Smooth muscle cell of the brain vasculature (primary cell): ENCODE results near the gene ADM2.

ENCODE experiments used
- DNase-seq: peaks from one replicate; pipeline ENCODE4 v3.0.0-alpha.2; 2012; ENCODE audit warnings: low read depth, low spot score

Gene ADM2

DNA sequence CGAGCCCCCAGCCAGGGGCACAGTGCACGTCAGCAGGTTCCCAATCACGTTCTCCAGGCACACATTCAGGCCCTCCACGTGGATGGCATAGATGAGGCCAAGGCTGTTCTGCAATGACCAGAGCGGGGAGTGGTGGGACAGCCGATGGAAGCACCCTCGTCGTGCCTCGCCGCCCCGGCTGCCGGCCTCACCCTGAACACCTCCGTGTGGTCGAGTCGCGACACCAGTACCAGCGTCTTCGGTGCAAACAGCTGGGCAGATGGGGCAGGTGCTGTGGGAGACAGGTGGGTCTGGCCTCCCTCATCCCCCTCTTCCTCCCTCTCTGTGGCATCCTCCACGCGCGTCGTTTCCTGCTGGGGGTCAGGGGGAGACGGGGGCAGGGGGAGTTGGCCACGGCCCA is 14.0 kb upstream of the ADM2 start:
- no peak for DNase-seq

DNA sequence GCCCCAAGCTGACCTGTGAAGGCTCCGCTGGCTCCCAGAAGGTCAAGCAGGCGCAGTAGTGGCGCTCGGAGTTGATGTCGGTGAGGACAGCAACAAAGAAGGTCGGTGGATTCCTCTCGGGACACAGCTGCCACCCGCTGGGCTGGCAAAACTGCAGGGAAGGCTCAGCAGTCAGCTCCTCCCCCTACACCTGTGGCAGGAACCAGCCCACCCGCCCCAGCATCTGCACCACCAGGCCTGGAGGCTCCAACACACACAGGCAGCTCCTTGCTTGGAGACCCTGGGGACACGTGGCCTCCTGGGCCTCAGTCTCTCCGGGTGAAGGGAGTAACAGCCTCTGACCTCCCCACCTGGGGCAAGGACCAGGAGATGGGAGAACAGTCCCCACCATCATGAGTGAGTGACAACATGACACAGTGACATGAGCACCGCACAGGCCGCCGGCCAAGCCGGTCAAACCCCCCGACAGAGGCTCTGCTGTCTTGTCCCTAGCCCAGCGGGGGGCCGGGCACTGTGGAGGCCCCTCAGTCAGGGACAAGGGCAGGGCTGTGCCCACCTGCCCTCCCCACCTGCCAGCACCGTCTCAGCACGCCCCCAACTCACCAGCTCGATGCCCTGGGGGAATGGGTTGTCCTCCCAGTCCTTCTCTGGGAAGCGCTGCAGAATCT is 13.4 kb upstream of the ADM2 start:
- DNase-seq = no peak

DNA sequence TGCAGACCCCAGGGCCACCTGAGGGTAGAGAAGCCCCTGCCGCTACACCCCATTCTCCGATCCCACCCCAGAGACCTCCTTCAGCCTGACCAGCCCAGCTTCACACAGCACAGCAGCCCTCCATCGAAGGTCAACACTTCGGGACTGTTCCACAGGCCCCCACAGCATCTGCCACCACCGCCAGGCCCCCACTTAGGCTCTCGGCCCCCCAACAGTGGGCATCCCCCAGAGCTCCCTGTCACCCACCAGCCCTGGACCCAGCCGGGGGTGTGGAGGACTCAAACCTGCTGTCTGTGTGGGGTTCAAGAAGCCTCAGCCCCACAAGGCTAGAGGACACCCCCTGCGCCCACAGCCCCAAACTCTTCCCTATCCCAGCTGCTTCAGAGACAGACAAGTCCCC is 12.7 kb upstream of the ADM2 start:
- DNase-seq = no peak

DNA sequence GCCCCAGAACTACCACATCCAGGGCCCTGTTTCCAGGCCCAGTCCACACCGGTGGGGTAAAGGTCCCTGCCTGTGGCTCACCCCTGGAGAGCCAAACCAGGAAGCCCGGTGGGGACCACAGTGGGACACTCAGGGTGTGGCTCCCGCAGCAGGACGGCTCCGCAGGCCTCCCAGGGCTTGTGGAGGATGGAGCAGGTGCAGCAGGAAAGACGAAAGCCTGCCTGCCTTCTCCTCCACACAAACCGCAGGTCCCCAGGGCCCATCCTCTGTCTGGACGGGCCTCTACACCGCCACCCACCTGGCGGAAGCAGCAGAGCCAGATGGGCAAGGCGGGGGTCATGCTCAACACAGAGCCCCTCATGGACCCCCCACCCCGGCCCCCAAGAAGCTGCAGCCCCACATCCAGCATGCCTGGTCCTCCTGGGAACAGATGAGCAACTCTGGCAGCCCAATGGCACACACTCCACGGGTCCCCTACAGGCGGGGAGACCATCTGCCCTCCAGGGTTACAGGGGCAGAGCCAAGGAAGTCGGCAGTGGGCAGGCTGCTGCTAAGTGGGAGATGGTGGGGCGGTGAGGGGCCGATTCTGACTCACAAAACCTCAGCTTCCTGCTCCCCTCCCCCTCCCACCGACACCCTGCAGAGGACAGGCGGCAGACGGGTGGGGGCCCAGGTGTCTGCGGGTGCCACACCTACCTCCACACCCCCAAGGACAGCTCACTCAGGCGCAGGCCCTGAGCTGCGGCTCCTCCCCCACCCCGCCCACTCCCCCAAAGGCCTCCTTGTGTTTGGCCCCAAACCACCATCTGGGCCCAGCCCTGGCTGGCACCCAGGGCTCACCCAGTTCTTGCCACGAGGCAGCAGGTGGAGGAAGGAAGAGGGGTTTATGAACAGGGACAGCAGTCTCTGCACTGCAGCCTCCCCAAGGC is 11.7 kb upstream of the ADM2 start:
- no peak for DNase-seq

DNA sequence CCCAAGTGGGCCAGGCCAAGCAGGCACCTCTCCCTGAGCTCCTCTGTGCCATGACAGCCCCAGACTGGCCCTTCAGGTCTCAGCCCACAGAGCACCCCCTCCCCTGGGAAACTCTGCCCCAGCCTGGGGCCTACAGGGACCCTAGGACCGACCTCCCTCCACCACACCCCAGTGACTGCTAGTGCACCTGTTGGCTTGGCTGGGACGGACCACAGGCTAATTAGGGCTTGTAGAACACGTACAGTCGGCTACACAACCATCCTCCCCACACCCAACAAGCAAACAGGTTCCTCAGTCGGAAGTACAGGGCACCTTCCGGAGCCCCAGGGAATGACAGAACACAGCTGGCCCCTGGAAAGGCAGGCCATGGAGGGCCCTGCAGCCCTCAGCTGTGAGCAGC is 10.9 kb upstream of the ADM2 start:
- no peak for DNase-seq

DNA sequence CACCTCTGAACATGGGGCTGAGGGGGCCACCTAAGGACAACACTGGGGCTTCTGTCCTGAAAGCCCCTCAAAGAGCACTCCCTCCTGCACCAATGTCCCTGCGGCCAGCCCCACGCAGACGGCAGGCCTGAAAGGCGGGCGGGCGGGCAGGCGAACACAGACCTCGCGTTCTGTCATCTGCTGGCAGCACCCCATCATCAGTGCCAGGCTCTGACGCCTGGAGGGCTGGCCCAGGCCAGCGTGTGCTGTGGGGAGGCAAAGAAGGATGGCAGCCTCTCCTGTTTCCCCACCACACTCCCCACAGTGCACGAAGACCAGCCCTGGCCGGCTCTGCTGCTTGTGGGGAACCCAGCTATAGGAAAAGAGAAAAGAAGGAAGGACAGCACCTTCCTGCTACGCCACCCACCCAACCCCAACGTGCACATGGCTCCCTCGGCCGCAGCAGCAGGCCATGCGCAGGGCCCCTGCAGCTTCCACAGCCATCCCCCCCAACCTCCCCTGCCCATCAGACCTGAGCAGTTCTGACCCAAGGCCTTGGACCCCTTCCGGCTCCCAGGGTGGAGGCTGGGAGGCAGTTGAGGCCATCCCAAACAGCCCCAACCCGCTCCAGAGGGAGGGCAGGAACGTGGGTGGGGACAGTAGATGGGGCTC is 10.0 kb upstream of the ADM2 start:
- DNase-seq = no peak

DNA sequence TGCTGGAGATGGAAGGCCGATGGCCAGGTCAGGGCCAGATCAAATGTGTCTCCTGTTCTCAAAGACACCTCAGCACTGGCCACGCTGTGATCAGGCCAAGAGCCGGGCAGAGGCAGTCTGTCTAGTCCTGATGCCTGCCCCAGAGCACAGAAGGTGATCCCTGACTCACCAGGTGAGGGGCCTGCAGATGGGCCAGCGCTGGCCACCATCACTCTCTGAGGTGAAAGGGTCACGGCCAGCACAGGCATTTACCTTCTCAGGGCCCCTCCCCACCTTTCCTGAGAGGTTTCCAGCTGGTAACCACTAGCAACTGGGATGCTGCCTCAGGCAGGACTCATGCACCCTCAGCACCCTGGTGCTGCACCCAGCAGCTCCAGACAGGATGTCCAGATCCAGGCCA is 9.4 kb upstream of the ADM2 start:
- no peak for DNase-seq

DNA sequence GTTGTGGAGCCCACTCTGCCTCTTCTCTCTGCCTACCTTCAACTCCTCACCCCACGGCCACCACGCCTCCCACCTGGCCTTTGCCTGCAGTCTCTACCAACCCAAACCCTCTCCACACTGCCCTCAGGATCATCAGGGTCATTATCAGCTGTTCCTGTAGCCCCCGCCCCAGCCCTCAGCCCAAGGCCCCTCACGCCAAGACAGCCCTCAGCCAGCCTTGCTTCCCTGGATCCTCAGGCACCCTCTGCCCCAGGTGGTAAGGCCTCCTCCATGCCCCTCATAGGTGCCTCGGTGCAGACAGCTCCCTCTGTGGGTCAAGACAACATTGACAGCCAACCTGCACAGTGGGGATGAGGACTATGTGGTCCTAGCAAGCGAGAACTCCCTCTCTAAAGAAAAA is 8.3 kb upstream of the ADM2 start:
- no peak for DNase-seq

DNA sequence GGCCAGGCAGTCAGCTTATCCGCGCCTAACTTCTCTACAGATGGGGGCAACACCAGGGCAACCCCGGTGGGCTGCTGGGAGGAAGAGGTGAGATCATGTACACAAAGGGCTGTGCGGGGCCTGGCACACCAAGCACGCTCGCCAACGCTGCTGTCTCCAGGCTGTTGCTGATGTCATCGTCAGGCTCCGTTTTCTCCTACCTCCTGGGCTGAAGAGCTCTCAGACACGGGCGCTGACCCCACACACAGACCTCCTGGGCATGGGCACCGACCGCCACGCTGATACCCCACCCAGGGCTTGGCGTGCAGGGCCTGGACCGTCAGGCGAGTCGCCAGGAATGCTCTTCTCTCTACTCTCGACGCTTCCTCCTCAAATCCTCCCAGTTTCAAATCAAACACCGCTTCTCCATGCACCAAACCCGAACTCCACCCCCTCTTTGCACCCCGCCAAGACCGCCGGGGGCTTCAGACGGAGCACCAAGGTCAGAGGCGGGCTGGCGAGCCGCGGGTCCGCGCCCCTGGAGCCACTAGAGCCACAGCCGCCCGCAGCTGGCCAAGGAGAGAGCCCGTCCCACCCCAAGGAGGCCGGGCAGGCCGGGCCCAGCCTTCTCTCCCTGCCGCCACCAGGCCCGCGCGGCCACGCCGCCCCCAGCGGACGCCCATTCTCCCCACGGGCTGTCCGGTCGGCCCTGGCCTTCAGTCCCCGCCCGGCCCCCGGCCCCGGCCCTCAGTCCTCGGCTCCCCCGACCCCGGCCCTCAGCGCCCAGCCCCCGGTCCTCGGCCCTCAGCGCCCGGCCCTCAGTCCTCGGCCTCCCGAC is 7.3 kb upstream of the ADM2 start:
- no peak for DNase-seq

DNA sequence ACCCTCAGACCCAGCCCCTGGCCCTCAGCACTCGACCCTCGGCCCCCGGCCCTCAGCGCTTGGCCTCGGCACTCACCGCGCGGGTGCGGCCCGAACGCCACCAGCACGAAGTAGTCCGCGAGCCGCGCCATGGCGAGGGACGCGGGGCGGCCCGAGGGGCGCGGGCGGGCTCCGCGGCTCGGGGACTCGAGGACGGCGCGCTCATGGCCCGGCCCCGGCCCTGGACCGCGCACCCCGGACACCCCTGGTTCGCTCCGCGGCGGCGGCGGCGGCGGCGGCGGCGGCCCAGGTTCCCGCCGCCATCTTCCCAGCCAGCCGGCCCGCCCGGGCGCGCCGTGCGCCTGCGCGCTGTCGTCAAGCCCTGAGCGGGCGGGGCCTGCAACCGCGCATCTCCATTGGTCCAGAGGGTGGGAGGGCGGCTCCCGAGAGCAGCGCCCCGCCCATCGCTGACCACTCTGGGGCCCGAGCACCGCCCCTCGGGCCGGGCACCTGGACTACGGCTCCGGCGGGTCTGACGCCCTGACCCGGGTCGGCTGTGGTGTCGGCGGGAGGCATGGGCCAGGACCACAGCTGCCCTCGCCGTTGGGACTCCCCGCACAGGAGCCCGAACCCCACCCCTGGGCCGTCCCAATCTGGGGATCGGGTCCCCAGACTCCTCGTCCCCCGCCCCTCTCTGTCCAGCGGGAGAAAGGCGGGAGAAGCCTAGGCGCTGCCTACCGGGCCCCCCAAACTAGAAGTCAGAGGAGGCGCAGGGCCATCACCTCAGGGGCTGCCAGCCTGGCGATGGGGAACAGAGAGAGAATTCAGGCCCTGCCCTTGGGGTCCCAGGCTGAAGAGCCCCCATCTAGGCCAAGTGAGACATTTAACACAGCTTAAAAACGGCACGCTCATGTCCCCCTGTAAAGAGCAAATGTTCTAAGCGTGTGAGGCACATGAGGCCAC is 6.4 kb upstream of the ADM2 start, which contains the start of gene SBF1:
Gene SBF1 (minus strand): TSS at position 326 of the 942 bp plus-strand sequence. CDS start 195 bp downstream, at position 131.
- DNase-seq = peak; percentile 82

DNA sequence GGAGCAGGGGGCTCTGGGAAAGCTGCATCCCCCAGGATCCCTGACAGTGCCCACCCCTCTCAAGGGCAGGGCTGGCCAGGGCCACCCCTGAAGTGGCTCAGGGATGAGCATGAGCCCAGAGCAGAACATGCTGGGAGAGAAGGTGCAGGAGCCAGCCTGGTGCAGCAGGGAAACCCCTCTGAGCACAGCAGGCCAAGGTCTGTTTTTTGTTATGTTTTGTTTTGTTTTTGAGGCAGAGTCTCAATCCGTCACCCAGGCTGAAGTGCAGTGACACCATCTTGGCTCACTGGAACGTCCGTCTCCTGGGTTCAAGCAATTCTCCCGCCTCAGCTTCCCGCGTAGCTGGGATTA is 5.7 kb upstream of the ADM2 start:
- DNase-seq = no peak

DNA sequence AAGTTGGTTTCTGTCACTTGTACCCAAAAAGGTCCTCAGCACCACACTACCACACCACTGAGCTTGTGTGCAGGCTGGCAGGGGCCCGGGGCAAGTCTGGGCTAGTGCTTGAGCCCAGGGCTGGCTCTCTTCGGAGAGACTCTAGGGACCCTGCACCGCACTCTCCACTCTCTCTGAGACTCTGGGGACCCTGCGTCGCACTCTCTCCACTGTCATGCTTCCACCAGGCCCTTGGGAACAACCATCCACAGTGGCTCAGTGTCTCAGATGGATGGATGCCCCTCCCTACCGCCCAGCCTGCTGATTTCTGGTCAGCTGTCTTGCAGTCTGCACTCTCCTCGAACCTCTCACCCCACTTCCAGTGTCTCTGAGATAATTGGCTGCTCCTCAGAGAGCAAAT is 4.5 kb upstream of the ADM2 start:
- no peak for DNase-seq

DNA sequence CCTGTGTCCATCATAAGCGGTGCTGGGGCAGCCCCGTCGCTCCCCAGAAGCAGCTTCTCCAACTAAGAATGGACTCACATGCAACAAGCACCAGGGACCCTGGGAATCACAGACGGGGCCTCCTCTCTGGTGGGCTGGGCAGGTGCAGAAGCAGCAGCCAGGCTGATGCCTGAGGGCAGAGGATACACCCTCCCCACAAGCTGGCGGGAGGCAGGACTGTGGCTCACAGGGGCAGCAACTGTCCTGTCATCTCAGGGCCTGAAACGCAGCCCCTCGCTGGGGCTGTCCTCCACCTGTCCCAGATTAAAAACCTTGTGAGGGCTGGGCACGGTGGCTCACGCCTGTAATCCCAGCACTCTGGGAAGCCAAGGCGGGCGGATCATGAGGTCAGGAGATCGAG is 3.4 kb upstream of the ADM2 start:
- no peak for DNase-seq

DNA sequence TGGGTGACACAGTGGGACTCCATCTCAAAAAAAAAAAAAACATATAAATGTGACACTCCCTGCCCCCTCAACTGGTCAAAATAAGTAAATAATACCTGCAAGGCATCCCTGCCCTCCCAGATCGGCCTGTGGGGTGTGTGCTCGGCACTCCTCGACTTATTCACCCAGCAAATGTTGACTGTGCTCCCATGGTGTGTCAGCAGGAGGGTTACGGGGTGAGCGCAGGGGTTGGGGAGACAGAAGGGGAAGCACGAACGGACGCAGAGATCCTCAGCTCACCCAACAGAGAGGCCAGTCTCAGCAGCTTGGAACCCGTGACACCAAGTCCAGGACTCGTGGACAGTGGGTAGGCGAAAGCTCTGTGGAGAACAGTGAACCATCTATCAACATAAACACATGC is 1.6 kb upstream of the ADM2 start:
- no peak for DNase-seq

DNA sequence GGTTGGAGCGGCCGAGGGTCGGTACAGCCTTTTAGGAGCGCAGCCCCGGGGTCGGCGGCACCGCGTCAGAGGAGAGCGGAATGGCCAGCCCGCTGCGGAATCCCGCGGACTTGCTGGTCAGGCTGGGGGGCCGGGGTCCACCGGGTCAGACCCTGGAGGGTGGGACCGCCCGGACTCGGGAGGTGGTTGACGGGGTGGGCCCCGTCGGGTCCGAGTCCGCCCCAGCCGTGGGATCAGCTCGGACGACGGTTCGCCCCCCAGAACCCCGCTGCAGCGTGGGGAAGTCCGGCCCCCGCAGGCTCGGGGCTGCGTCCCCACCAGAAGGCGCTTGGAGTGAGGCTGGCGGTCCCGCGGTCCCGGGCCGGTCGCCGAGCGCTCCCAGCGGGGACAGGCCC is 301 bp upstream of the ADM2 start:
- DNase-seq = no peak

DNA sequence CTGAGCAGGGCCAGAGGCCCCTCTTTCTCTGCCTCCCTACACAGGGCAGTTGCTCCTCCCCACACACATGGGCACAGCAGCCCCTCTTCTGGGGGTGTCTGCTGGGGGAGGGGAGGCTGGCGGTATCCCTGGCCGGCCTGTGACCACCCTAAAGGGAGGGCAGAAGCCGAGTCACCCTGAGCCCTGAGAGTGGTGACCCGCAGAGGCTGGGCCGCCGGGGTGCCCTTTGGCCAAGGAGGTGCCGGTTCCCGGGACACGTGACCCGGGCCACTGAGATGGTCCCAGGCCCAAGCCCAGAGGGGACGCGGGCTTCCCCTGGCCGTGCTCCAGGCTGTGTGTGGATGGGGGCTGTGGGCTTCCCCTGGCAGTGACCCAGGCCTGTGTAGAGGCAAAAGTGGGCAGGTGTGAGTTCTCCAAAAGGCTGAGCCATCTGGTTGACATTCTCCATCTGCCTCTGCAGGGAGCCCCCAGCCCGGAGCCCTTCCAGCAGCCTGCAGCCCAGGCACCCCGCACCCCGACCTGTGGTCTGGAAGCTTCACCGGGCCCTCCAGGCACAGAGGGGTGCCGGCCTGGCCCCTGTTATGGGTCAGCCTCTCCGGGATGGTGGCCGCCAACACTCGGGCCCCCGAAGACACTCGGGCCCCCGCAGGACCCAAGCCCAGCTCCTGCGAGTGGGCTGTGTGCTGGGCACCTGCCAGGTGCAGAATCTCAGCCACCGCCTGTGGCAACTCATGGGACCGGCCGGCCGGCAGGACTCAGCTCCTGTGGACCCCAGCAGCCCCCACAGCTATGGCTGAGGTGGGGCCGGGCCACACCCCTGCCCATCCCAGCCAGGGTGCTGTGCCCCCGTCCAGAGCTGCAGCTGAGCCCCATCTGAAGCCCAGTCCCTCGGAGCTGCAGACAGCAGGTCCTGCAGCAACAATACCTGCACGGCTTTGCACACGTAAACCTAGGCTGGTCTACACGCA is 1.0 kb downstream of the ADM2 start:
- no peak for DNase-seq

DNA sequence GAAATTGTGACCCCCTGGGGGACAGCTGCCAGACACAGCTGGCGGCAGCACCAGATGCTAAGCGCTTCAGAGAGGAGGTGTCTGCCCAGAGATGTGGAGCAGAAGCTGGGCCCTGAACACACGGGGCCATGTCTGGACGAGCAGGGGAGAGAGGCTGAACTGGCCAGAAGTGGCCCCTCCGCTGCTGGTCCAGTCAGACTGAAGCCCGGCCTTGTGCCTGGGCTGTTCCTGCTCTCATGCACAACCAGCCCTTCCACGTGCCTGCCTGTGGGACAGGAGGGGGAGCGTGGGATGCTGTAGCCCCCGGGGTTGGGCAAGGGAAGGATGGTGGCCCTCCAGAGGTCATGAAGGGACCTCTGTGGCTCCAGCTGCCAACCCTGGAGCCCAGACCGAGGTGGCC is 1.8 kb downstream of the ADM2 start:
- DNase-seq = no peak

DNA sequence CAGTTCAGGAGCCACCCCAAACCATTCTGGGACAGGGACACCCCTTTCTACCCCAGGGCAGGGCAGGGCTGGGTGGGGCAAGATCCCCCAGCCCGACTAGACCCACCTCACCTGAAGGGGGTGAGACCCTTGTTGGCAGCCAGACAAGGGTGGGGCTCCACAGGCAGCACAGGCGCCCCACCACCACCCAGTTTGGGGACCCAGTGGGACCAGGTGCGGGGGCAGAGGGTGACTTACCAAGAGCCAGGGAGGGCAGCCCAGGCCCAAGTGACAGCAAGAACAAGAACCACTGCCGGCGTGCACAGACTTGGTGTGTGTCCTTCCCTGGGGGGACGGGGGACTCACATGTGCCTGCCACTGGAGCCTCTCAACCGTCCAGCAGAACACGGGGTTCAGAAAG is 2.2 kb downstream of the ADM2 start:
- no peak for DNase-seq
